Thoracic aorta (tissue), 2 donors: Measurements from ENCODE around the gene C19orf73. TPM values are rescaled to one million over a fixed set of nuclear protein-coding genes. Genes with fewer than 3 reads are reported as not detected.

Experiments
- ATAC-seq: fragments of 150-250 bp; one replicate; pipeline ENCODE4 v1.8.0; 2017; ENCODE audit warnings: low read depth; ENCODE audit not compliant: insufficient number of reproducible peaks, low FRiP score
- DNase-seq: peaks from one replicate; pipeline ENCODE4 v3.0.0-alpha.2; 2020; ENCODE audit warnings: low spot score
- H3K27ac ChIP-seq, 2 donors: fragments of 200-600 bp; sonication (generic); 1 replicate in 1 of 2; 2 replicates in 1 of 2; pipeline ENCODE4 v1.5.1; 2016; ENCODE audit warnings: mild to moderate bottlenecking in 2 of 2, moderate library complexity in 2 of 2
- H3K27me3 ChIP-seq: fragments of 200-600 bp; sonication (generic); replicated peaks from 2 replicates; pipeline ENCODE4 v1.6.0; 2016; ENCODE audit warnings: mild to moderate bottlenecking; ENCODE audit not compliant: insufficient read depth
- H3K36me3 ChIP-seq: fragments of 200-600 bp; sonication (generic); one replicate; pipeline ENCODE4 v1.5.1; 2016
- H3K4me1 ChIP-seq, 2 donors: fragments of 200-600 bp; sonication (generic); 1 replicate in 1 of 2; 2 replicates in 1 of 2; pipeline versions ENCODE4 v1.5.1 to v1.6.0; 2016; ENCODE audit warnings: low read depth in 2 of 2, mild to moderate bottlenecking in 1 of 2; ENCODE audit not compliant: control insufficient read depth in 1 of 2
- H3K4me3 ChIP-seq: fragments of 200-600 bp; sonication (generic); 2 replicates; pipeline ENCODE4 v1.5.1; 2016; ENCODE audit warnings: mild to moderate bottlenecking
- H3K9me3 ChIP-seq: fragments of 200-600 bp; sonication (generic); 2 replicates; pipeline ENCODE4 v1.5.1; 2016
- total RNA-seq, 2 donors: library from RNA; depleted of rRNA; stranded (reverse); fragments of >200 nt; gene quantifications; one replicate each; pipeline versions ENCODE4 v1.1.0 to v1.2.3, GENCODE V29; 2016
- TF ChIP-seq, protein P1 (sequence below): fragments of 200-600 bp; sonication (generic); IDR thresholded peaks from one replicate; pipeline ENCODE4 v1.5.1; 2019; ENCODE audit warnings: antibody characterized with exemption

The C19orf73 gene
- total RNA-seq, 2 donors from 2014 or later, result not detected

DNA sequence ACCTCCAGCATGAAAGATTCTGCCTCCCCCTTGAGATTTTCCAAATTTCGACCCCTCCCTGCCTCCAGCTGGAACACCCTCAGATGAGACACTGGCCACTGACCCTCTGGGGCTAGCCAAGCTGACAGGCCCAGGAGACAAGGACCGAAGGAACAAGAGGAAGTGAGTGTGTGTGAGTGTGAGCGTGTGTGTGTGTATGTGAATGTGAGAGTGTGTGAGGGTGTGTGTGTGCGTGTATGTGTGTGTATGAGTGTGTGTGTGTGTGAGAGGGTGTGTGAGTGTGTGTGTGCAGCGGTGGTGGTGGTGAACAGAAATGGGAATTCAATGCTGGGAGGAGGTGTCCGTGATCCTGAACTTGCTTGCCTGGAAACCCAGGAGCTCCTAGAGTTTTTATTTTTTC lies 22.4 kb upstream of the C19orf73 start:
- Histone ChIP-seq H3K36me3 (no peaks in the 10 kb centered on the region), H3K9me3 (no peaks in the 10 kb centered on the region), H3K4me1 (peaks cover 4 to 15% of the 10 kb centered on the region in 2 donors), H3K27ac (no peak overlapping the region), H3K4me3 (no peak overlapping the region), H3K27me3 (no peaks in the 10 kb centered on the region)
- TF ChIP-seq, protein P1, sequence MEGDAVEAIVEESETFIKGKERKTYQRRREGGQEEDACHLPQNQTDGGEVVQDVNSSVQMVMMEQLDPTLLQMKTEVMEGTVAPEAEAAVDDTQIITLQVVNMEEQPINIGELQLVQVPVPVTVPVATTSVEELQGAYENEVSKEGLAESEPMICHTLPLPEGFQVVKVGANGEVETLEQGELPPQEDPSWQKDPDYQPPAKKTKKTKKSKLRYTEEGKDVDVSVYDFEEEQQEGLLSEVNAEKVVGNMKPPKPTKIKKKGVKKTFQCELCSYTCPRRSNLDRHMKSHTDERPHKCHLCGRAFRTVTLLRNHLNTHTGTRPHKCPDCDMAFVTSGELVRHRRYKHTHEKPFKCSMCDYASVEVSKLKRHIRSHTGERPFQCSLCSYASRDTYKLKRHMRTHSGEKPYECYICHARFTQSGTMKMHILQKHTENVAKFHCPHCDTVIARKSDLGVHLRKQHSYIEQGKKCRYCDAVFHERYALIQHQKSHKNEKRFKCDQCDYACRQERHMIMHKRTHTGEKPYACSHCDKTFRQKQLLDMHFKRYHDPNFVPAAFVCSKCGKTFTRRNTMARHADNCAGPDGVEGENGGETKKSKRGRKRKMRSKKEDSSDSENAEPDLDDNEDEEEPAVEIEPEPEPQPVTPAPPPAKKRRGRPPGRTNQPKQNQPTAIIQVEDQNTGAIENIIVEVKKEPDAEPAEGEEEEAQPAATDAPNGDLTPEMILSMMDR, result no peak
- DNase-seq, result no peak
- no peak for ATAC-seq

DNA sequence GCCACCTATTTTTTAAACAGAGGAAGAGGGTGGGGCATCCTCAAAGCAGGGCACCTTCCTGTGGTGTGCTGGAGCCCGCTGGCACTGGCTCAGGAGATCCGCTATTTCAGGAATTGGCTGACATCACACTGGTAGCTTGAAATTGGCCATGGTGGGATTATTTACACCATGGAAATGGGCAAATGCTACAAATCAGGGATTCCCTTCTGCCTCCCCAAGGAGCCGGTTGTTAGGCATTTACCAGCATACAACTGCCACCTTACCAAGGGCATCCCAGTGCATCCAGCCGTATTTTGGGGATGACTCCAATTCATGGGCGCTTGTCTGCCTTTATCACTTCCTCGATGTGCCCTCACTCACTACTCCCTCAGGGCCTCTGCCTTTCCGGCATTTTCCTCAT lies 22.0 kb upstream of the C19orf73 start:
- Histone ChIP-seq H3K27ac (no peak overlapping the region), H3K9me3 (no peaks in the 10 kb centered on the region), H3K36me3 (no peaks in the 10 kb centered on the region), H3K4me3 (no peak overlapping the region), H3K27me3 (no peaks in the 10 kb centered on the region), H3K4me1 (peaks cover 4 to 11% of the 10 kb centered on the region in 2 donors)
- TF ChIP-seq, protein P1, result no peak
- no peak for DNase-seq
- ATAC-seq, result no peak

DNA sequence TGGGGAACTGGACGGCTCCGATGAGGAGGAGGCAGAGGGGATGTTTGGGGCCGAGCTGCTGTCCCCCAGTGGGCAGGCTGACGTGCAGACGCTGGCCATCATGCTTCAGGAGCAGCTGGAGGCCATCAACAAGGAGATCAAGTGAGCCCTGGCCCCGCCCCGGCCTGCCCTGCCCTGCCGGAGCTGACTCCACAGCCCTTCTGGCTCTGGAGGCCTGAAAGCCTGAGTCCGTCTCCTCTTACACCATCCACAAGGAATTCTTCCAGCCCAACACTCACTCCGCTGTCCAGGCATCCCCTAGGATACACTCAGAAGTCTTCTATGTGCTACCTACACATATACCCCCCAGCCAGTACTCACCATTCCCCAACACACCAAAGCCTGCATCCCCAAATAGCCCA lies 17.8 kb upstream of the C19orf73 start:
- Histone ChIP-seq H3K9me3 (no peaks in the 10 kb centered on the region), H3K36me3 (no peaks in the 10 kb centered on the region), H3K27me3 (no peaks in the 10 kb centered on the region), H3K4me1 (peaks cover 0 to 12% of the 10 kb centered on the region in 2 donors), H3K27ac (no peak overlapping the region), H3K4me3 (no peak overlapping the region)
- DNase-seq (no peak), ATAC-seq (no peak)
- TF ChIP-seq, protein P1, result no peak

DNA sequence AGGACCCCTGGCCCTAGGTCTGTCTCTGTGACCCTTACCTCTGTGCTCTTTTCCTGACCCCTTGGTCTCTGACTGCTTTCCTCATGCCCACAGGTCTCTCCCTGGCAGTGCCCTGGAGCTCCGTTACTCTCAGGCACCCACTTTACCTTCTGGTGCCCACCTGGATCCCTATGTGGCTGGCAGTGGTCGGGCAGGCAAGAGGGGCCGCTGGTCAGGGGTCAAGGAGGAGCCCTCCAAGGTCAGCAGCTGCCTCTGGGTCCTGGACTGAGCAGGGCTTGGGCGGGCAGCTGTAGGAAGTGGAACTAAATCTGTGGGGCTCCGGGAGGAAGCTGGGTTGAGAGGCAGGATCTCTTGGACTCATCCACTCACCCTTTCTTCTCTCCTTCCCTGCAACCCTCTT lies 16.7 kb upstream of the C19orf73 start:
- Histone ChIP-seq H3K9me3 (no peaks in the 10 kb centered on the region), H3K4me1 (peaks cover 0 to 12% of the 10 kb centered on the region in 2 donors), H3K4me3 (no peak overlapping the region), H3K27ac (no peak overlapping the region), H3K36me3 (no peaks in the 10 kb centered on the region), H3K27me3 (no peaks in the 10 kb centered on the region)
- TF ChIP-seq, protein P1, result no peak
- no peak for ATAC-seq
- no peak for DNase-seq

DNA sequence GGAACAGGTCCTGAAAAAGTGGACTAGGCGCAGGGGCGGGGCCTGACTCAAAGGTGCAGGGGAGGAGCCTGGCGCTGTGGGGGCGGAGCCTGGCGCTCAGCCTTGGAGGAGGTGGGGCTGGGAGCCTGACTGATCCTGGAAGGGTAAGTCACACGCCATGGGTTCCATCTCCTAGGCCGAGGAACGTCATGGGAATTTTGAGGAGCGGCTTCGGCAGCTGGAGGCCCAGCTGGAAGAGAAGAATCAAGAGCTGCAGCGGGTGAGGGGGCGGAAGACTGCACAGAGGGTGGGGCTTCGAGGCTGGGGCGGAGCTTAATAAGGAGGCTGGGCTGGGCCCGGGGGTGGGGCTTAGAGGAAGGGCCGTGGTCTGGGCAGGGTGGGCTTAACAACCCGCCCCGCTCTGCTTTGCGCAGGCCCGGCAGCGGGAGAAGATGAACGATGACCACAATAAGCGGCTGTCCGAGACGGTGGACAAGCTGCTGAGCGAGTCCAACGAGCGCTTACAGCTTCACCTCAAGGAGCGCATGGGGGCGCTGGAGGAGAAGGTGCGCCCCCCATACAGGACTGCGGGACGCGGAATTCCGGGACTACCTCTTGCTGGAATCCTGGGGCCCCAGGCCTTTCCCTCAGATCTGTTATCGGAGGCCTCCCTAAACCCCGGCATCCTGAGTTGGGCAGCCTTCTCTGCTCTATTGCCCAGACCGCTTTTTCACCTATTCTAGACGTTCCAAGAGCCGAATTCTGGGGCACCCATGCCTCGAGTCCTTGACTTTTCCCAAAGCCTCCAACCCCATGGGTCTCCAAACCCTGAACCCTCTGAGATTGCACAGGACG lies 14.9 kb upstream of the C19orf73 start:
- Histone ChIP-seq H3K4me1 (peaks cover 0 to 13% of the 10 kb centered on the region in 2 donors), H3K27ac (no peak overlapping the region), H3K36me3 (no peaks in the 10 kb centered on the region), H3K9me3 (no peaks in the 10 kb centered on the region), H3K27me3 (no peaks in the 10 kb centered on the region), H3K4me3 (peak overlapping the region; percentile 52)
- TF ChIP-seq, protein P1, result no peak
- ATAC-seq, result no peak
- DNase-seq, result no peak
